Measurements from ENCODE around the gene HAPLN3.

GRCh38 chr15:88906130-88906529 is 10.8 kb upstream of the HAPLN3 start:
- TF ChIP-seq CTCF (IDR thresholded peaks at IDR 0.05 in 2 of 3, conservative IDR thresholded peaks at IDR 0.05 in 1 of 3; ENCODE audit: control insufficient read depth in 2 of 3, extremely low read depth in 1 of 3, insufficient read depth in 1 of 3, low read depth in 3 of 3, low read length in 3 of 3) (no peak), ATF3 (IDR thresholded peaks at IDR 0.05; ENCODE audit: borderline replicate concordance, extremely low read depth, low read depth, low read length) (no peak), REST (IDR thresholded peaks at IDR 0.05; ENCODE audit: low read depth, low read length) (no peak), RCOR1 (conservative IDR thresholded peaks at IDR 0.05; ENCODE audit: low read depth, low read length) (no peak), IRF4 (IDR thresholded peaks at IDR 0.05; ENCODE audit: low read depth, low read length) (no peak), BHLHE40 (IDR thresholded peaks at IDR 0.05; ENCODE audit: borderline replicate concordance in 1 of 2, low read depth in 2 of 2, low read length in 1 of 2) (no peak)
